Vein endothelial cell (primary cell): ENCODE data around the gene OXT. TPM values are rescaled to one million over a fixed set of nuclear protein-coding genes. Genes with fewer than 3 reads are reported as not detected.

Experiments used
- total RNA-seq: library from RNA; depleted of rRNA; stranded (reverse); fragments of >200 nt; gene quantifications from 2 replicates; pipeline ENCODE4 v1.2.3, GENCODE V29; 2012

Gene OXT
- total RNA-seq: not detected in 2 replicates

GRCh38 chr20:3071610-3072529, at the start of gene OXT:
OXT (plus strand) TSS chr20:3071620; CDS start chr20:3071656, 36 bp downstream.

GRCh38 chr20:3043322-3043721, 28.1 kb upstream of the OXT start, which contains the start of gene GNRH2:
GNRH2 (plus strand) TSS chr20:3043622; CDS start chr20:3044415, 793 bp downstream.

GRCh38 chr20:3045816-3046676, 25.4 kb upstream of the OXT start, which contains the start of gene MRPS26:
MRPS26 (plus strand) TSS chr20:3046052; CDS start chr20:3046069, 17 bp downstream.

DNA sequence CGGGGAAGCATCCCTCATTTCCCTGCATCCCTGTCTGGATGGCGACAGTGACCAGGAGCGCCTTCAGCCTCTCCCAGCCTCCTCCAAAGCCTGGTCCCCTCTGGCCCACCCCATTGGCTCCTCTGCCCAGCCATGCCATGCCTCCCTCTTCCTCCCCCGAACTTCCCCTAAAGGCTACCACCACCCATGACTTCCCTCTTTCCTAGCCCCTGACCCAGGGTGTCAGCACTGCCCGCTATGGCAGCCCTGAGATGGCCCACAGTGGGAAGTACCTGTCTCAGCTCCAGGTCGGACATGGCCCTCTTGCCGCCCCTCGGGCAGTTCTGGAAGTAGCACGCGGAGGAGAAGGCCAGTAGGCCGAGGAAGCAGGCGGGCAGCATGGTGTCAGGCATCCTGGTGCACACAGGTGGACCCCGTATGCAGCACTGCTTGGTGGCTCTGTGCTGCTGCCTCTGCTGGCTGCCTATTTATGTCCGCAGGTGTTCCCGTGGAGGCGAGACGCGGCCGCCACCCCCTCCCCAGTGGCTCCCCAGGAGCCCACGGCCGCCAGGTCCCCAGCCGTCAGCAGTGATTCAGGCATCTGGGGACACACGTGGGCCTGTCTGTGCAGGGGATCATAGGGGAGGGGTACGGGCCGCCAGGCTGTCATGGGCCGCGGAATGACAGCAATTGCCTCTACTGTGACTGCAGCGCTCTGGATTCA, 13.0 kb downstream of the OXT start, which contains the start of gene AVP:
Gene AVP (minus strand): TSS at position 442 of the 703 bp plus-strand sequence. CDS start 50 bp downstream, at position 392.

Other genes with a start within 250 kb of the OXT start
- gene PCED1A, start 231.0 kb upstream of the OXT start, total RNA-seq: 16.6 and 19.6 TPM in 2 replicates
- gene VPS16, start 230.9 kb upstream of the OXT start, total RNA-seq: 34.6 and 37.6 TPM in 2 replicates
- gene PTPRA, start 198.1 kb upstream of the OXT start, total RNA-seq: 52.8 and 53.9 TPM in 2 replicates
- gene GNRH2, start 28.0 kb upstream of the OXT start, total RNA-seq: 0.57 TPM in 1 of 2 replicates, not detected in the other
- gene MRPS26, start 25.6 kb upstream of the OXT start, total RNA-seq: 29.3 and 30.7 TPM in 2 replicates
- gene AVP, start 13.1 kb downstream of the OXT start, total RNA-seq: not detected in 2 replicates
- 17.3 and 20.3 TPM in 2 replicates for gene FASTKD5, start 88.2 kb downstream of the OXT start, total RNA-seq
- gene UBOX5, start 88.2 kb downstream of the OXT start, total RNA-seq: 4.1 and 4.9 TPM in 2 replicates
- gene LZTS3, start 101.9 kb downstream of the OXT start, total RNA-seq: 6.2 and 9.8 TPM in 2 replicates
- 26.8 and 28.7 TPM in 2 replicates for gene DDRGK1, start 133.1 kb downstream of the OXT start, total RNA-seq
- 24.2 and 33.8 TPM in 2 replicates for gene ITPA, start 137.9 kb downstream of the OXT start, total RNA-seq
- gene SLC4A11, start 167.6 kb downstream of the OXT start, total RNA-seq: 4.9 TPM in 2 replicates